Psoas muscle (tissue), 8 donors: Measurements from ENCODE around the gene LIMS1. TPM values are rescaled to one million over a fixed set of nuclear protein-coding genes. Genes with fewer than 3 reads are reported as not detected.

ENCODE experiments used
- ATAC-seq, 4 donors: fragments of 200-7000 bp; cut with Tn5 transposase; one replicate each; pipeline ENCODE4 v1.9.1; 2020; ENCODE audit warnings: moderate library complexity in 3 of 4, mild to moderate bottlenecking in 2 of 4
- DNase-seq, 2 donors: peaks; one replicate each; pipeline ENCODE4 v3.0.0-alpha.2; 2020
- H3K27ac ChIP-seq: fragments of 200-600 bp; one replicate; pipeline ENCODE4 v1.8.0; 2022
- H3K27me3 ChIP-seq, 3 donors: fragments of 200-600 bp in 1 of 3; one replicate each; pipeline versions ENCODE4 v1.6.1 to v1.8.0; 2013 to 2022; ENCODE audit warnings: low read length in 2 of 3, mild to moderate bottlenecking in 2 of 3, moderate library complexity in 1 of 3; ENCODE audit not compliant: insufficient read depth in 3 of 3
- H3K36me3 ChIP-seq, 2 donors: fragments of 200-600 bp in 1 of 2; one replicate each; pipeline versions ENCODE4 v1.6.1 to v1.8.0; 2013 to 2022; ENCODE audit warnings: low read depth in 1 of 2, mild to moderate bottlenecking in 1 of 2, moderate library complexity in 1 of 2; ENCODE audit not compliant: insufficient read depth in 1 of 2
- H3K4me1 ChIP-seq: fragments of 200-600 bp; one replicate; pipeline ENCODE4 v1.8.0; 2022
- H3K4me3 ChIP-seq: fragments of 200-600 bp; one replicate; pipeline ENCODE4 v1.8.0; 2022; ENCODE audit warnings: mild to moderate bottlenecking
- H3K9me3 ChIP-seq: fragments of 200-600 bp; one replicate; pipeline ENCODE4 v1.8.0; 2022
- CTCF ChIP-seq: fragments of 200-600 bp; IDR thresholded peaks from one replicate; pipeline ENCODE4 v1.8.0; 2022; ENCODE audit warnings: antibody characterized with exemption
- WGBS, 3 donors: extraction: QIAGEN DNeasy Blood & Tissue Kit; methylation state at CpG; one replicate each; pipeline versions ENCODE4 v1.1.6 to v1.1.7; 2013; 5-methylcytosine and 5-hydroxymethylcytosine counted together
- intact Hi-C, 2 donors: fragments of 100-400 bp; cut with DNase I; formaldehyde crosslinking; loops; one replicate each; pipeline versions ENCODE4 v1.11.0 to v1.14.2; 2022
- polyA plus RNA-seq, 3 donors: library from polyadenylated mRNA; stranded (reverse); fragments of 200-250 nt; gene quantifications; one replicate each; pipeline ENCODE4 v1.2.3, GENCODE V29; 2013
- total RNA-seq, 4 donors: library from RNA; stranded (reverse); fragmentation: NEBNext Ultra II Directional in 2 of 4; extraction: Animal tissue kit (Norgen Biotek cat#: 25700) in 2 of 4; gene quantifications; one replicate each; pipeline versions ENCODE4 v1.2.1 to v1.2.4, GENCODE V29; 2021 to 2023
- donor health status: healthy with polysubstance abuse.
- donor health status: DM: no; HTN: no; CAD: no; lungs with moderate emphysema.
- donor health status: Bipolar disorder and iron deficiency.
- donor health status: healthy.
- donor health status: DM: yes; HTN: yes; CAD: no.
- donor health status: DM: no; HTN: no; CAD: no.
- donor health status: DM: no; HTN: no; CAD: no.
- donor health status: DM: yes; HTN: yes; CAD: no.

The LIMS1 gene
- total and polyA plus RNA-seq, 7 donors: 50.5 to 287 (median 180) TPM

- Histone ChIP-seq H3K4me1 (peaks cover 81% of the 10 kb centered on the region), H3K27ac (peak overlapping the region; percentile 90), H3K27me3 (no peaks in the 10 kb centered on the region), H3K4me3 (no peak overlapping the region), H3K36me3 (no peaks in the 10 kb centered on the region), H3K9me3 (no peaks in the 10 kb centered on the region)
- no peak for ATAC-seq
- no peak for DNase-seq
- no peak for TF ChIP-seq CTCF
- whole genome bisulfite sequencing, 3 donors: 56 to 65% (median 59%) methylated on average over 13 of the region's 13 CpGs
- intact Hi-C loops: loop anchor here in 1 of 2 donors (2.0 to 5.0 kb wide), 2 partner anchors 29 to 48 kb away; no protein-coding TSS in a partner anchor
These were observed 101.5 kb downstream of the LIMS1 start for GRCh38 chr2:108635630-108636354.

GRCh38 chr2:108637304-108637669 is 103.0 kb downstream of the LIMS1 start:
- no peaks in the 10 kb centered on the region for H3K36me3 ChIP-seq
- H3K9me3 ChIP-seq: no peaks in the 10 kb centered on the region
- H3K27me3 ChIP-seq: no peaks in the 10 kb centered on the region
- no peak for TF ChIP-seq CTCF
- DNase-seq (peak; percentile 41 to 77), ATAC-seq (peak; percentile 89 to 93 (median 92))
- H3K27ac ChIP-seq: peak overlapping the region; percentile 90
- 2 to 4% (median 3%) methylated on average over 4 of the region's 4 CpGs for WGBS, 3 donors
- peaks cover 78% of the 10 kb centered on the region for H3K4me1 ChIP-seq
- intact Hi-C loops: loop anchor here in 1 of 2 donors (2.0 to 5.0 kb wide), 2 partner anchors 30 to 50 kb away; no protein-coding TSS in a partner anchor
- H3K4me3 ChIP-seq: no peak overlapping the region

GRCh38 chr2:108640731-108641130 is 106.5 kb downstream of the LIMS1 start:
- peak overlapping the region; percentile 90 for H3K27ac ChIP-seq

GRCh38 chr2:108641756-108642155 is 107.5 kb downstream of the LIMS1 start:
- Histone ChIP-seq H3K27ac (peak overlapping the region; percentile 90), H3K27me3 (no peaks in the 10 kb centered on the region), H3K4me3 (no peak overlapping the region), H3K9me3 (no peaks in the 10 kb centered on the region), H3K4me1 (peaks cover 51% of the 10 kb centered on the region), H3K36me3 (no peaks in the 10 kb centered on the region)
- TF ChIP-seq CTCF: no peak
- DNase-seq: no peak
- no peak for ATAC-seq
- intact Hi-C loops: no loop called here
- 24 to 37% (median 32%) methylated on average over 2 of the region's 2 CpGs for WGBS, 3 donors

More at GRCh38 chr2:108640731-108641130, 106.5 kb downstream of the LIMS1 start:
- H3K36me3 ChIP-seq: no peaks in the 10 kb centered on the region
- H3K27me3 ChIP-seq: no peaks in the 10 kb centered on the region
- ATAC-seq (peak in 3 of 4 donors; percentile 40 to 52 (median 50)), DNase-seq (no peak)
- 64 to 72% (median 69%) methylated on average over 4 of the region's 4 CpGs for WGBS, 3 donors
- no peak overlapping the region for H3K4me3 ChIP-seq
- intact Hi-C loops: no loop called here
- H3K4me1 ChIP-seq: peaks cover 57% of the 10 kb centered on the region
- H3K9me3 ChIP-seq: no peaks in the 10 kb centered on the region
- TF ChIP-seq CTCF: no peak
